Measurements from ENCODE around the gene KCNH3. TPM values are rescaled to one million over a fixed set of nuclear protein-coding genes. Genes with fewer than 3 reads are reported as not detected.

The KCNH3 gene
- total RNA-seq, 2 experiments from 2014 or later = 0.06 to 0.57 TPM

- ChIA-PET POLR2A (interaction anchor here (0.6 to 1.0 kb wide), 3 partner anchors 8 to 11 kb away, joined by 3 read pairs; no protein-coding TSS in a partner anchor), CTCF (ENCODE audit: unreplicated experiment) (no interaction called here)
- TF ChIP-seq, protein P1, sequence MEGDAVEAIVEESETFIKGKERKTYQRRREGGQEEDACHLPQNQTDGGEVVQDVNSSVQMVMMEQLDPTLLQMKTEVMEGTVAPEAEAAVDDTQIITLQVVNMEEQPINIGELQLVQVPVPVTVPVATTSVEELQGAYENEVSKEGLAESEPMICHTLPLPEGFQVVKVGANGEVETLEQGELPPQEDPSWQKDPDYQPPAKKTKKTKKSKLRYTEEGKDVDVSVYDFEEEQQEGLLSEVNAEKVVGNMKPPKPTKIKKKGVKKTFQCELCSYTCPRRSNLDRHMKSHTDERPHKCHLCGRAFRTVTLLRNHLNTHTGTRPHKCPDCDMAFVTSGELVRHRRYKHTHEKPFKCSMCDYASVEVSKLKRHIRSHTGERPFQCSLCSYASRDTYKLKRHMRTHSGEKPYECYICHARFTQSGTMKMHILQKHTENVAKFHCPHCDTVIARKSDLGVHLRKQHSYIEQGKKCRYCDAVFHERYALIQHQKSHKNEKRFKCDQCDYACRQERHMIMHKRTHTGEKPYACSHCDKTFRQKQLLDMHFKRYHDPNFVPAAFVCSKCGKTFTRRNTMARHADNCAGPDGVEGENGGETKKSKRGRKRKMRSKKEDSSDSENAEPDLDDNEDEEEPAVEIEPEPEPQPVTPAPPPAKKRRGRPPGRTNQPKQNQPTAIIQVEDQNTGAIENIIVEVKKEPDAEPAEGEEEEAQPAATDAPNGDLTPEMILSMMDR (conservative IDR thresholded peaks at IDR 0.05; ENCODE audit: low read length) = no peak
- TF ChIP-seq EZH2phosphoT487 (IDR thresholded peaks at IDR 0.05; ENCODE audit: borderline replicate concordance, low read depth, low read length) = no peak
- Histone ChIP-seq H3K9me2 (ENCODE audit: insufficient read depth, low read length) (no peaks in the 10 kb centered on the region), H3K4me2 (ENCODE audit: low read length) (no peak overlapping the region), H3K79me2 (ENCODE audit: insufficient read depth, low read depth, low read length) (no peaks in the 10 kb centered on the region), H3K4me1 (ENCODE audit: insufficient read depth, low read length, poor library complexity, severe bottlenecking) (peaks cover 17% of the 10 kb centered on the region), H3K36me3 (ENCODE audit: insufficient read depth, low read length) (no peaks in the 10 kb centered on the region), H4K20me1 (ENCODE audit: insufficient read depth, low read length) (no peaks in the 10 kb centered on the region), H3K4me3 (ENCODE audit: low read depth, low read length, poor library complexity, severe bottlenecking) (no peak overlapping the region), H3K9me3 (ENCODE audit: low read length) (no peaks in the 10 kb centered on the region), H3K27ac (ENCODE audit: low read depth, low read length, poor library complexity, severe bottlenecking) (no peak overlapping the region), H2AFZ (ENCODE audit: low read length) (no peak overlapping the region)
- intact Hi-C loops (cut with micrococcal nuclease; ENCODE audit: unreplicated experiment) = no loop called here
- no TSS peak for BruUV-seq (replicated peaks)
- no peak for DNase-seq (ENCODE audit: low spot score)
Observed at GRCh38 chr12:49543221-49543913, 4.5 kb downstream of the KCNH3 start.

- no TSS peak for BruUV-seq (replicated peaks)
- peaks cover 16% of the 10 kb centered on the region for H3K4me1 ChIP-seq (ENCODE audit: insufficient read depth, low read length, poor library complexity, severe bottlenecking)
- H3K9me2 ChIP-seq (ENCODE audit: insufficient read depth, low read length) = no peaks in the 10 kb centered on the region
- no peak overlapping the region for H2AFZ ChIP-seq (ENCODE audit: low read length)
- H3K4me3 ChIP-seq (ENCODE audit: low read depth, low read length, poor library complexity, severe bottlenecking) = no peak overlapping the region
- H3K36me3 ChIP-seq (ENCODE audit: insufficient read depth, low read length) = no peaks in the 10 kb centered on the region
- H3K4me2 ChIP-seq (ENCODE audit: low read length) = no peak overlapping the region
- H3K79me2 ChIP-seq (ENCODE audit: insufficient read depth, low read depth, low read length) = no peaks in the 10 kb centered on the region
- ChIA-PET CTCF (ENCODE audit: unreplicated experiment) (no interaction called here), POLR2A (interaction anchor here (0.7 to 1.0 kb wide), 2 partner anchors 9 to 32 kb away, joined by 3 read pairs; no protein-coding TSS in a partner anchor)
- TF ChIP-seq, protein P1 (conservative IDR thresholded peaks at IDR 0.05; ENCODE audit: low read length) = no peak
- TF ChIP-seq EZH2phosphoT487 (IDR thresholded peaks at IDR 0.05; ENCODE audit: borderline replicate concordance, low read depth, low read length) = no peak
- H4K20me1 ChIP-seq (ENCODE audit: insufficient read depth, low read length) = no peaks in the 10 kb centered on the region
- DNase-seq (ENCODE audit: low spot score) = no peak
- intact Hi-C loops (cut with micrococcal nuclease; ENCODE audit: unreplicated experiment) = no loop called here
- no peaks in the 10 kb centered on the region for H3K9me3 ChIP-seq (ENCODE audit: low read length)
- H3K27ac ChIP-seq (ENCODE audit: low read depth, low read length, poor library complexity, severe bottlenecking) = no peak overlapping the region
Observed at GRCh38 chr12:49543914-49544815, 5.3 kb downstream of the KCNH3 start.
